ENCODE measurements around the gene SCT. TPM values are rescaled to one million over a fixed set of nuclear protein-coding genes. Genes with fewer than 3 reads are reported as not detected.

SCT gene
- total and polyA plus RNA-seq, 2 experiments from 2014 or later = 2.6 TPM; not detected in 1

DNA sequence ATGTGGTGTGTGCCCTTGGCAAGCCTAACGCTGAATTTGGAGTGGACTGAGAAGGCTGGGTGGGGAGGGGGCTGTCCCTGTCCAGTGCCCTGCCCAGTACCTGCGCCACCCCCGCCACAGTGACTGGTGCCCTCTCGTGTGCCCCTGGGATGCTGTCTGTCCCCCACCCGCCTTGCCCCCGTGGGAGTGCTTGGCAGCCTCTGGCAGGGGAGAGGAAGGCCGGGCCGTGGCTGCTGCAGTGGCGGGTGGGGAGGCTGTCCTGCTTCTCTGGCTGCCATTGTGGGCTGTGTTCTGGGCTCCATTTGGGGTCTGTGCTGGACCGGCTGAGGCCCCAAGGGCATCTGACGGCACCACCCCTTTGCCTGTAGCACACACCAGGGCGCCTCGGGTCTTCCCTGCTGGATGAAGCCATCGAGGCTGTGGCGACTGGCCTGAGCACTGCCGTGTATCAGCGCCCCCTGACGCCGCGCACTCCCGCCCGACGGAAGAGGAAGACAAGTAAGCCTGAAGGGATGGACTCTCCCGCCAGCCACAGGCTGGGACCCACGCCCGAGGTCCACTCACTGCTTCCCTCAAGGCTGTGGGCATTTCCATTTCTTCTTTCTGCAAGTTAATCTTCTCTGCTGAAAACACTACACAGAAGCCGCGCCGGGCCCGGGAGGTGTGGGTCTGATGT, 28.8 kb downstream of the SCT start:
- peaks cover 69% of the 10 kb centered on the region for H3K36me3 Mint-ChIP-seq (ENCODE audit: low read depth)
- peaks cover 37% of the 10 kb centered on the region for H3K36me3 ChIP-seq (ENCODE audit: insufficient read depth)
- no peak for ATAC-seq

GRCh38 chr11:597166-597725, 29.7 kb downstream of the SCT start:
- Histone ChIP-seq H3K36me3 (ENCODE audit: insufficient read depth) (peaks cover 31% of the 10 kb centered on the region), H3K4me2 (no peak overlapping the region), H3K4me1 (ENCODE audit: insufficient read depth) (no peaks in the 10 kb centered on the region), H3K27ac (ENCODE audit: low read depth) (no peak overlapping the region), H3F3A (replicated peaks; ENCODE audit: low read depth) (peaks cover 11% of the 10 kb centered on the region; the same call in 1 of the 2 replicates), H4K20me1 (replicated peaks; ENCODE audit: insufficient read depth) (peaks cover 24% of the 10 kb centered on the region; the same call in 1 of the 2 replicates), H3K4me3 (no peak overlapping the region), H3K27me3 (ENCODE audit: insufficient read depth) (no peaks in the 10 kb centered on the region), H3K79me2 (replicated peaks; ENCODE audit: insufficient read depth) (peaks cover 5% of the 10 kb centered on the region; the same call in 1 of the 2 replicates), H3K9me2 (ENCODE audit: insufficient read depth) (no peaks in the 10 kb centered on the region), H2AFZ (no peak overlapping the region)
- Mint-ChIP-seq H3K9me3 (no peaks in the 10 kb centered on the region; the same call in 1 of the 3 replicates), H3K36me3 (ENCODE audit: low read depth) (peaks cover 74% of the 10 kb centered on the region), H3K4me3 (no peak overlapping the region), H3K27ac (peak overlapping the region; percentile 89; the same call in 1 of the 2 replicates), H3K4me1 (no peaks in the 10 kb centered on the region), H3K27me3 (ENCODE audit: insufficient read depth, low read depth, poor library complexity) (peaks cover 11% of the 10 kb centered on the region)
- peak; percentile 94 for ATAC-seq
- DNase-seq (ENCODE audit: low spot score) = peak; percentile 69
- TF ChIP-seq EZH2 (IDR thresholded peaks at IDR 0.05; ENCODE audit: low read depth, unreplicated experiment) (no peak), CREB1 (CRISPR knock-in tag; IDR thresholded peaks at IDR 0.05; ENCODE audit: low read depth) (no peak)
- TF ChIP-seq, protein P1, sequence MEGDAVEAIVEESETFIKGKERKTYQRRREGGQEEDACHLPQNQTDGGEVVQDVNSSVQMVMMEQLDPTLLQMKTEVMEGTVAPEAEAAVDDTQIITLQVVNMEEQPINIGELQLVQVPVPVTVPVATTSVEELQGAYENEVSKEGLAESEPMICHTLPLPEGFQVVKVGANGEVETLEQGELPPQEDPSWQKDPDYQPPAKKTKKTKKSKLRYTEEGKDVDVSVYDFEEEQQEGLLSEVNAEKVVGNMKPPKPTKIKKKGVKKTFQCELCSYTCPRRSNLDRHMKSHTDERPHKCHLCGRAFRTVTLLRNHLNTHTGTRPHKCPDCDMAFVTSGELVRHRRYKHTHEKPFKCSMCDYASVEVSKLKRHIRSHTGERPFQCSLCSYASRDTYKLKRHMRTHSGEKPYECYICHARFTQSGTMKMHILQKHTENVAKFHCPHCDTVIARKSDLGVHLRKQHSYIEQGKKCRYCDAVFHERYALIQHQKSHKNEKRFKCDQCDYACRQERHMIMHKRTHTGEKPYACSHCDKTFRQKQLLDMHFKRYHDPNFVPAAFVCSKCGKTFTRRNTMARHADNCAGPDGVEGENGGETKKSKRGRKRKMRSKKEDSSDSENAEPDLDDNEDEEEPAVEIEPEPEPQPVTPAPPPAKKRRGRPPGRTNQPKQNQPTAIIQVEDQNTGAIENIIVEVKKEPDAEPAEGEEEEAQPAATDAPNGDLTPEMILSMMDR (conservative IDR thresholded peaks at IDR 0.05; ENCODE audit: low read depth in 2 of 2) = peak; percentile 49 to 64

More for the DNA sequence above, 28.8 kb downstream of the SCT start:
- TF ChIP-seq, protein P1 (conservative IDR thresholded peaks at IDR 0.05; ENCODE audit: low read depth in 2 of 2) = 0 out of 4 replicates have a peak, but pooled peaks of 1 of the 2 experiments have one; percentile 19
- TF ChIP-seq EZH2phosphoT487 (IDR thresholded peaks at IDR 0.05; ENCODE audit: unreplicated experiment) = no peak
- Mint-ChIP-seq H3K4me1 (no peaks in the 10 kb centered on the region), H3K4me3 (no peak overlapping the region), H3K9me3 (no peaks in the 10 kb centered on the region; the same call in 1 of the 3 replicates), H3K27ac (no peak overlapping the region), H3K27me3 (ENCODE audit: insufficient read depth, low read depth, poor library complexity) (peaks cover 11% of the 10 kb centered on the region)
- Histone ChIP-seq H3K4me1 (ENCODE audit: insufficient read depth) (no peaks in the 10 kb centered on the region), H3K27me3 (ENCODE audit: insufficient read depth) (no peaks in the 10 kb centered on the region), H3K79me2 (replicated peaks; ENCODE audit: insufficient read depth) (peaks cover 5% of the 10 kb centered on the region; the same call in 1 of the 2 replicates), H3K27ac (ENCODE audit: low read depth) (no peak overlapping the region), H3K9me2 (ENCODE audit: insufficient read depth) (no peaks in the 10 kb centered on the region), H3K4me2 (no peak overlapping the region), H3F3A (replicated peaks; ENCODE audit: low read depth) (peaks cover 12% of the 10 kb centered on the region; the same call in 1 of the 2 replicates), H2AFZ (no peak overlapping the region), H4K20me1 (replicated peaks; ENCODE audit: insufficient read depth) (peaks cover 24% of the 10 kb centered on the region; the same call in 1 of the 2 replicates), H3K4me3 (no peak overlapping the region)
- no peak for DNase-seq (ENCODE audit: low spot score)

All from GM23338 (cell line).